Sciatic nerve (tissue), 2 donors: ENCODE measurements around the gene APBA3. TPM values are rescaled to one million over a fixed set of nuclear protein-coding genes. Genes with fewer than 3 reads are reported as not detected.
"Not testable (repeated sequence)": the region's sequence is repeated elsewhere in the genome, so short reads cannot be mapped to it uniquely, and the experiment has no call there.

Source experiments
- ATAC-seq: fragments of 200-7000 bp; cut with Tn5 transposase; one replicate; pipeline ENCODE4 v1.9.1; 2020; ENCODE audit warnings: mild to moderate bottlenecking, moderate library complexity
- DNase-seq: peaks from one replicate; pipeline ENCODE4 v3.0.0-alpha.2; 2020; ENCODE audit warnings: low spot score
- intact Hi-C: fragments of 100-400 bp; cut with DNase I; formaldehyde crosslinking; loops from one replicate; pipeline ENCODE4 v1.14.2; 2022
- total RNA-seq: library from RNA; stranded (reverse); fragmentation: NEBNext Ultra II Directional; extraction: Animal tissue kit (Norgen Biotek cat#: 25700); gene quantifications from one replicate; pipeline ENCODE4 v1.2.1, GENCODE V29; 2021
- donor health status: DM: no; HTN: no; CAD: no.
- donor health status: DM: no; HTN: no; CAD: no.

APBA3 gene
- total RNA-seq, 1 donor from 2014 or later = 26.1 TPM

GRCh38 chr19:3758297-3758696 lies 3.2 kb downstream of the APBA3 start:
- intact Hi-C loops, DNase-seq, ATAC-seq: not testable (repeated sequence)

- ATAC-seq, intact Hi-C loops, DNase-seq: not testable (repeated sequence)
Observed at GRCh38 chr19:3757705-3758104, 3.8 kb downstream of the APBA3 start.

GRCh38 chr19:3753631-3754410 lies 7.7 kb downstream of the APBA3 start:
- ATAC-seq (no peak), DNase-seq (no peak)
- intact Hi-C loops = no loop called here

GRCh38 chr19:3752492-3752891 lies 9.0 kb downstream of the APBA3 start:
- DNase-seq = no peak

GRCh38 chr19:3751236-3751635 lies 10.3 kb downstream of the APBA3 start:
- DNase-seq (no peak), ATAC-seq (no peak)
- intact Hi-C loops = no loop called here

More at GRCh38 chr19:3752492-3752891, 9.0 kb downstream of the APBA3 start:
- intact Hi-C loops = no loop called here
- ATAC-seq = no peak

GRCh38 chr19:3750211-3750610 lies 11.3 kb downstream of the APBA3 start:
- no peak for ATAC-seq
- no peak for DNase-seq

GRCh38 chr19:3748965-3749364 lies 12.5 kb downstream of the APBA3 start:
- ATAC-seq (no peak), DNase-seq (no peak)
- intact Hi-C loops = no loop called here

More at GRCh38 chr19:3750211-3750610, 11.3 kb downstream of the APBA3 start:
- intact Hi-C loops = no loop called here

- ATAC-seq (no peak), DNase-seq (no peak)
- intact Hi-C loops = no loop called here
Observed at GRCh38 chr19:3746371-3747056, 15.0 kb downstream of the APBA3 start.

- ATAC-seq (no peak), DNase-seq (no peak)
- intact Hi-C loops = no loop called here
Observed at GRCh38 chr19:3745363-3746045, 16.0 kb downstream of the APBA3 start.

GRCh38 chr19:3743486-3743885 lies 18.0 kb downstream of the APBA3 start:
- intact Hi-C loops = no loop called here
- ATAC-seq (no peak), DNase-seq (no peak)

- DNase-seq (no peak), ATAC-seq (no peak)
- intact Hi-C loops = no loop called here
Observed at GRCh38 chr19:3740431-3740830, 21.1 kb downstream of the APBA3 start.

GRCh38 chr19:3738477-3739220 lies 22.8 kb downstream of the APBA3 start:
- intact Hi-C loops = no loop called here
- ATAC-seq (no peak), DNase-seq (no peak)

- intact Hi-C loops = no loop called here
- DNase-seq = no peak
- no peak for ATAC-seq
Observed at GRCh38 chr19:3737487-3738205, 23.8 kb downstream of the APBA3 start.

GRCh38 chr19:3736106-3736724 lies 25.3 kb downstream of the APBA3 start:
- no peak for ATAC-seq
- intact Hi-C loops = no loop called here

GRCh38 chr19:3734310-3734600 lies 27.2 kb downstream of the APBA3 start:
- intact Hi-C loops = no loop called here
- no peak for ATAC-seq
- DNase-seq = no peak

More at GRCh38 chr19:3736106-3736724, 25.3 kb downstream of the APBA3 start:
- no peak for DNase-seq

- intact Hi-C loops = no loop called here
- ATAC-seq = no peak
- DNase-seq = no peak
Observed at GRCh38 chr19:3733549-3734309, 27.8 kb downstream of the APBA3 start.

- DNase-seq (no peak), ATAC-seq (no peak)
- intact Hi-C loops = no loop called here
Observed at GRCh38 chr19:3732108-3732507, 29.4 kb downstream of the APBA3 start.
